ENCODE measurements around the gene DYNC2LI1. TPM values are rescaled to one million over a fixed set of nuclear protein-coding genes. Genes with fewer than 3 reads are reported as not detected.
A peak's percentile ranks its signal among the peaks of the same experiment; 100 is the strongest.

DYNC2LI1 gene
- total RNA-seq, 6 experiments from 2014 or later: 8.4 to 12.3 (median 10.0) TPM

- no peaks in the 10 kb centered on the region for H3K9me3 Mint-ChIP-seq
- TF ChIP-seq CTCF (IDR thresholded peaks at IDR 0.05): no peak
- DNase-seq: no peak
- no peak overlapping the region for H3K4me3 Mint-ChIP-seq
- no peak overlapping the region for H3K27ac Mint-ChIP-seq
- H3K27me3 Mint-ChIP-seq (ENCODE audit: insufficient read depth): no peaks in the 10 kb centered on the region
- H3K36me3 Mint-ChIP-seq (ENCODE audit: low read depth): peaks cover 4% of the 10 kb centered on the region; the same call in 1 of the 2 replicates
- H3K4me1 Mint-ChIP-seq (ENCODE audit: low read depth): no peaks in the 10 kb centered on the region
These were observed 18.8 kb downstream of the DYNC2LI1 start for GRCh38 chr2:43792653-43793052.

DNA sequence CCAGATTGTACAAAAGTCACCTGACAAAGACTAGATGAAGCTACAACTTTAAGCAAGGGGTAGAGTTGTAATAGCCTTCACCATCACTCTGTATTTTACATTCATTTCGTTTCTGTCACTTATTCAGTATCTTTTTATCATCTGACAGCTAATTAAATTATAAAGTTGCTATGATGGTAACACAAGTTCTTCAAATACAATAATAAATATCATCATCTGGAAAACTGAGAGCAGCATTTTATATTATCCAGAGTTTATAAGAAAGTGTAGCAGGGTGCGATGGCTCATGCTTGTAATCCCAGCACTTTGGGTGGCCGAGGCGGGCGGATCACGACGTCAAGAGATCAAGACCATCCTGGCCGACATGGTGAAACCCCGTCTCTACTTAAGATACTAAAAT is 21.1 kb downstream of the DYNC2LI1 start:
- Mint-ChIP-seq H3K36me3 (ENCODE audit: low read depth) (peaks cover 4% of the 10 kb centered on the region; the same call in 1 of the 2 replicates), H3K27me3 (ENCODE audit: insufficient read depth) (no peaks in the 10 kb centered on the region; the same call in 1 of the 2 replicates), H3K4me3 (no peak overlapping the region), H3K4me1 (ENCODE audit: low read depth) (no peaks in the 10 kb centered on the region), H3K9me3 (no peaks in the 10 kb centered on the region), H3K27ac (no peak overlapping the region)
- DNase-seq: no peak
- TF ChIP-seq CTCF (IDR thresholded peaks at IDR 0.05): no peak

GRCh38 chr2:43796206-43796605 is 22.4 kb downstream of the DYNC2LI1 start:
- Mint-ChIP-seq H3K27ac (no peak overlapping the region), H3K9me3 (no peaks in the 10 kb centered on the region), H3K4me1 (ENCODE audit: low read depth) (no peaks in the 10 kb centered on the region), H3K4me3 (no peak overlapping the region), H3K36me3 (ENCODE audit: low read depth) (peaks cover 4% of the 10 kb centered on the region; the same call in 1 of the 2 replicates), H3K27me3 (ENCODE audit: insufficient read depth) (no peaks in the 10 kb centered on the region; the same call in 1 of the 2 replicates)
- no peak for DNase-seq
- TF ChIP-seq CTCF (IDR thresholded peaks at IDR 0.05): no peak

GRCh38 chr2:43798300-43798699 is 24.5 kb downstream of the DYNC2LI1 start:
- Mint-ChIP-seq H3K27me3 (ENCODE audit: insufficient read depth) (no peaks in the 10 kb centered on the region; the same call in 1 of the 2 replicates), H3K27ac (no peak overlapping the region), H3K4me3 (no peak overlapping the region), H3K9me3 (no peaks in the 10 kb centered on the region), H3K4me1 (ENCODE audit: low read depth) (no peaks in the 10 kb centered on the region), H3K36me3 (ENCODE audit: low read depth) (peaks cover 4% of the 10 kb centered on the region; the same call in 1 of the 2 replicates)
- no peak for DNase-seq
- peak; percentile 63 for TF ChIP-seq CTCF (IDR thresholded peaks at IDR 0.05)

DNA sequence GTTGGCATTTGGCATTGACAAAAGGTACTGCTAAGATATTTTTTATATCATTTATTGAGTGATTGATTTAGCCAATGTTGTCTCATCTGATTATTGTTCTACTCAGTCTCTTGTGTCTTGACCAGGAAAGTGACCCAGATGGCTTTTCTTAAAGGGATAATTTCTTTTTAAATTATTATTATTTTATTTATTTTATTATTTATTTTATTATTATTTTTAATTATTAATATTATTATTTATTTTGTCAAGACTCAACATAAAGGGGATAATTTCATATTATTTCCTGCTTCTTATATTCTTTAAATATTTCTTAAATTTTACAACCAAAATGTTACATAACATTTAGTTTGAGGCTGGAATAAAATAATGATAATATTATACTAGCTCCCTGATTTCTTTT is 27.1 kb downstream of the DYNC2LI1 start:
- DNase-seq: no peak
- no peak for TF ChIP-seq CTCF (IDR thresholded peaks at IDR 0.05)
- Mint-ChIP-seq H3K27ac (no peak overlapping the region), H3K27me3 (ENCODE audit: insufficient read depth) (no peaks in the 10 kb centered on the region; the same call in 1 of the 2 replicates), H3K4me3 (no peak overlapping the region), H3K36me3 (ENCODE audit: low read depth) (no peaks in the 10 kb centered on the region; the same call in 1 of the 2 replicates), H3K9me3 (no peaks in the 10 kb centered on the region), H3K4me1 (ENCODE audit: low read depth) (no peaks in the 10 kb centered on the region)

DNA sequence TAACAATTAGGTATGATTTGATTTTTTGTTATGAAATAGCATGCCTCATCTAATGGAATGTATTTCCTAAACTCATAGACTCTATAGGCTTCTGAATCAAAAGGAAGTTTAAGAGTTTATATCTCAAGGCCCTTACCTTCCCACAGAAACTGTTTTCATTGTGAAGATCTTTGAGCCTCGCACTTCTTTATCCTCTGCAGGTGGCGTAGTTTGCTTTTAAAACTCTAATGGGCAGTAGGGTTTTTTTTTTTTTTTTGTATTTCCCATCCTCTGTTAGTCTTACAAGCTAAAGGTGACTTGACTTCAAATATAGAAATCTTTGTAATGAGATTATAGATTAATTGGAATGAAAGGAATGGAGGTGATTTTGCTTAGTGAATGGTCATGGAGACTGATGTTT is 28.3 kb downstream of the DYNC2LI1 start:
- no peak for TF ChIP-seq CTCF (IDR thresholded peaks at IDR 0.05)
- Mint-ChIP-seq H3K27ac (no peak overlapping the region), H3K27me3 (ENCODE audit: insufficient read depth) (no peaks in the 10 kb centered on the region; the same call in 1 of the 2 replicates), H3K9me3 (no peaks in the 10 kb centered on the region), H3K4me3 (no peak overlapping the region), H3K4me1 (ENCODE audit: low read depth) (no peaks in the 10 kb centered on the region), H3K36me3 (ENCODE audit: low read depth) (no peaks in the 10 kb centered on the region; the same call in 1 of the 2 replicates)
- no peak for DNase-seq

All from HFFc6 (cell line).